Esophagus squamous epithelium (tissue), 4 donors: ENCODE results near the gene CLSTN2.

ENCODE experiments used
- CTCF ChIP-seq, 6 experiments: fragments of 450-650 bp in 4 of 6; fragments of 200-600 bp in 2 of 6; sonication (generic) in 2 of 6; IDR thresholded peaks; one replicate each; pipeline ENCODE4 v1.5.1; 2016 to 2019; ENCODE audit warnings: antibody characterized with exemption in 6 of 6, mild to moderate bottlenecking in 4 of 6, moderate library complexity in 4 of 6
- POLR2A ChIP-seq, 4 donors: fragments of 450-650 bp; IDR thresholded peaks; one replicate each; pipeline ENCODE4 v1.6.1; 2017; ENCODE audit warnings: antibody characterized with exemption in 4 of 4, mild to moderate bottlenecking in 4 of 4, moderate library complexity in 3 of 4

DNA sequence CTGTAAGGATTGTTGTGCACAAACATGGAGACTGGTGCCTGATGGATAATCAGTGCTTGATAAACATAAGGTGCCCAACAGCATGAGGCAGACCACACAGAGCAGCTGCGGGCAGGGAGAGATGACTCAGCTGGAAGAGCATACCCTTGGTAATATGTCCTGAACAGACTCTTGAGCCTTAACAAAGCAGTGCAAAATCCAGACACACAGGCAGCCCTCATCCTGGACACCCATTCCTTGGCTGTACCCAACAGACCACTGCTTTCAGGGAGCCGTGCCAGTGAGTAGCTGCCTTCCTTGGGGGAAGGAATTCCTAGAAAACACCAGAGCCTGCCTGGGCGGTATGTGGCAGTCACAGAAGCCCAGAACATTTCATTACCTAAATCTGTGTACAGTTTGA, 156.2 kb downstream of the CLSTN2 start:
- TF ChIP-seq CTCF (IDR thresholded peaks at IDR 0.05) (no peak), POLR2A (IDR thresholded peaks at IDR 0.05) (no peak)
